Measurements from ENCODE around the gene UBE2O.

Gene UBE2O

DNA sequence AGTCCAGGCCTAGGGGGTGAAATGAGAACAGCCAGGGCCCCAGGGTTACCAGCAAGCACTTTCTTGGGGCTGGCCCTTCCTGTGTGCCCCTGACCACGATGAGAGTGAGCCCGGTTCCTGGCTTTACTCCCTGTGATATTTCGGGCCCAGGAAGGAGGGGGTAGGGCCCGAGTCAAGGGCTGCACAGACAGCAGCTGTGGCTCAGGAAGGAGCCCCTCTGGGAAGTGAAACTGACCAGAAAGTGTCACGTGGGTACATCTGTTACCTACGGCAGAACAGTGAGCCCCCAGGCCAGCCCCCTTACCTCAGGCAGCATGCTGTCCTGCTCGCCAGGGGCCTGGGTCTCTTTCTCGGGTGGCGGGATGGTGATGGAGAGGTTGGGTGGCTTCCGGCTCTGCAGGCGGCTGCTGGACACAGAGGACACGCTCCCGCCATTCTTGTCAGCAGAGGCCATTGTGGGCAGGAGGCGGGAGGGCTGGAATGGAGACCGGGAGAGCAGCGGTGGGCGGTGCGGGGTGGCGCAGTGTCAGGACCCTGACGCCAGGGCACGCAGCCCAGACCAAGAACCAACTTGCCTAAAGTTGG is 28.2 kb upstream of the UBE2O start:
- Histone ChIP-seq H3K27me3 (ENCODE audit: insufficient read depth, poor library complexity, severe bottlenecking) (no peaks in the 10 kb centered on the region), H3K4me3 (replicated peaks; ENCODE audit: insufficient read depth, low read length) (no peak overlapping the region), H3K27ac (replicated peaks) (no peak overlapping the region)
- no peak for DNase-seq (ENCODE audit: low read depth in 1 of 2, low spot score in 1 of 2)
- TF ChIP-seq, protein P1, sequence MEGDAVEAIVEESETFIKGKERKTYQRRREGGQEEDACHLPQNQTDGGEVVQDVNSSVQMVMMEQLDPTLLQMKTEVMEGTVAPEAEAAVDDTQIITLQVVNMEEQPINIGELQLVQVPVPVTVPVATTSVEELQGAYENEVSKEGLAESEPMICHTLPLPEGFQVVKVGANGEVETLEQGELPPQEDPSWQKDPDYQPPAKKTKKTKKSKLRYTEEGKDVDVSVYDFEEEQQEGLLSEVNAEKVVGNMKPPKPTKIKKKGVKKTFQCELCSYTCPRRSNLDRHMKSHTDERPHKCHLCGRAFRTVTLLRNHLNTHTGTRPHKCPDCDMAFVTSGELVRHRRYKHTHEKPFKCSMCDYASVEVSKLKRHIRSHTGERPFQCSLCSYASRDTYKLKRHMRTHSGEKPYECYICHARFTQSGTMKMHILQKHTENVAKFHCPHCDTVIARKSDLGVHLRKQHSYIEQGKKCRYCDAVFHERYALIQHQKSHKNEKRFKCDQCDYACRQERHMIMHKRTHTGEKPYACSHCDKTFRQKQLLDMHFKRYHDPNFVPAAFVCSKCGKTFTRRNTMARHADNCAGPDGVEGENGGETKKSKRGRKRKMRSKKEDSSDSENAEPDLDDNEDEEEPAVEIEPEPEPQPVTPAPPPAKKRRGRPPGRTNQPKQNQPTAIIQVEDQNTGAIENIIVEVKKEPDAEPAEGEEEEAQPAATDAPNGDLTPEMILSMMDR (IDR thresholded peaks at IDR 0.05; ENCODE audit: insufficient read depth, low read length): no peak
- TF ChIP-seq, protein P2, sequence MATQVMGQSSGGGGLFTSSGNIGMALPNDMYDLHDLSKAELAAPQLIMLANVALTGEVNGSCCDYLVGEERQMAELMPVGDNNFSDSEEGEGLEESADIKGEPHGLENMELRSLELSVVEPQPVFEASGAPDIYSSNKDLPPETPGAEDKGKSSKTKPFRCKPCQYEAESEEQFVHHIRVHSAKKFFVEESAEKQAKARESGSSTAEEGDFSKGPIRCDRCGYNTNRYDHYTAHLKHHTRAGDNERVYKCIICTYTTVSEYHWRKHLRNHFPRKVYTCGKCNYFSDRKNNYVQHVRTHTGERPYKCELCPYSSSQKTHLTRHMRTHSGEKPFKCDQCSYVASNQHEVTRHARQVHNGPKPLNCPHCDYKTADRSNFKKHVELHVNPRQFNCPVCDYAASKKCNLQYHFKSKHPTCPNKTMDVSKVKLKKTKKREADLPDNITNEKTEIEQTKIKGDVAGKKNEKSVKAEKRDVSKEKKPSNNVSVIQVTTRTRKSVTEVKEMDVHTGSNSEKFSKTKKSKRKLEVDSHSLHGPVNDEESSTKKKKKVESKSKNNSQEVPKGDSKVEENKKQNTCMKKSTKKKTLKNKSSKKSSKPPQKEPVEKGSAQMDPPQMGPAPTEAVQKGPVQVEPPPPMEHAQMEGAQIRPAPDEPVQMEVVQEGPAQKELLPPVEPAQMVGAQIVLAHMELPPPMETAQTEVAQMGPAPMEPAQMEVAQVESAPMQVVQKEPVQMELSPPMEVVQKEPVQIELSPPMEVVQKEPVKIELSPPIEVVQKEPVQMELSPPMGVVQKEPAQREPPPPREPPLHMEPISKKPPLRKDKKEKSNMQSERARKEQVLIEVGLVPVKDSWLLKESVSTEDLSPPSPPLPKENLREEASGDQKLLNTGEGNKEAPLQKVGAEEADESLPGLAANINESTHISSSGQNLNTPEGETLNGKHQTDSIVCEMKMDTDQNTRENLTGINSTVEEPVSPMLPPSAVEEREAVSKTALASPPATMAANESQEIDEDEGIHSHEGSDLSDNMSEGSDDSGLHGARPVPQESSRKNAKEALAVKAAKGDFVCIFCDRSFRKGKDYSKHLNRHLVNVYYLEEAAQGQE (IDR thresholded peaks at IDR 0.05; ENCODE audit: insufficient replicate concordance, low read depth): no peak
- TF ChIP-seq SPI1 (IDR thresholded peaks at IDR 0.05; ENCODE audit: borderline replicate concordance, low read depth) (no peak), GABPA (IDR thresholded peaks at IDR 0.05; ENCODE audit: low read depth) (no peak), POLR2AphosphoS5 (IDR thresholded peaks at IDR 0.05; ENCODE audit: low read depth) (no peak)

DNA sequence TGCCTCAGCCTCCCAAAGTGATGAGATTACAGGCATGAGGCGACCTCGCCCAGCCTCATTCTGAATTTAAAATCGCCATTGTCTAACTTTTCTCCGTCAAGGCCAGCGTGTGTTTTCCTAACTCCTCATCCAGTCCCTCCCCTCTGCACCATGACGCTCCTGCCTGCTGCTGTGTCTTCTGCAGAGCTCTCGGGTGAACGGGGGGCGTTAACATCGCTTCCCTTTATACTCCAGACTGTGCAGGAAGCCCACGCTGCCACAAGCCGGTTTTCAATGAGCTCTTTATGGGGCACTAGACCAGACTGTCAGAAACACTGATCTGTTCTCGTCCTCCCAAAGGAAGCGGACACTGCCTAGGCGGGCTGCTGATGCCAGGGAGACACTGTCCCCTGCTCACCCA is 27.7 kb upstream of the UBE2O start:
- no peak for DNase-seq (ENCODE audit: low read depth in 1 of 2, low spot score in 1 of 2)
- H3K27ac ChIP-seq (replicated peaks): no peak overlapping the region
- no peaks in the 10 kb centered on the region for H3K27me3 ChIP-seq (ENCODE audit: insufficient read depth, poor library complexity, severe bottlenecking)
- TF ChIP-seq POLR2AphosphoS5 (IDR thresholded peaks at IDR 0.05; ENCODE audit: low read depth) (no peak), GABPA (IDR thresholded peaks at IDR 0.05; ENCODE audit: low read depth) (no peak), SPI1 (IDR thresholded peaks at IDR 0.05; ENCODE audit: borderline replicate concordance, low read depth) (no peak)
- TF ChIP-seq, protein P1 (IDR thresholded peaks at IDR 0.05; ENCODE audit: insufficient read depth, low read length): no peak
- TF ChIP-seq, protein P2 (IDR thresholded peaks at IDR 0.05; ENCODE audit: insufficient replicate concordance, low read depth): no peak
- H3K4me3 ChIP-seq (replicated peaks; ENCODE audit: insufficient read depth, low read length): no peak overlapping the region

DNA sequence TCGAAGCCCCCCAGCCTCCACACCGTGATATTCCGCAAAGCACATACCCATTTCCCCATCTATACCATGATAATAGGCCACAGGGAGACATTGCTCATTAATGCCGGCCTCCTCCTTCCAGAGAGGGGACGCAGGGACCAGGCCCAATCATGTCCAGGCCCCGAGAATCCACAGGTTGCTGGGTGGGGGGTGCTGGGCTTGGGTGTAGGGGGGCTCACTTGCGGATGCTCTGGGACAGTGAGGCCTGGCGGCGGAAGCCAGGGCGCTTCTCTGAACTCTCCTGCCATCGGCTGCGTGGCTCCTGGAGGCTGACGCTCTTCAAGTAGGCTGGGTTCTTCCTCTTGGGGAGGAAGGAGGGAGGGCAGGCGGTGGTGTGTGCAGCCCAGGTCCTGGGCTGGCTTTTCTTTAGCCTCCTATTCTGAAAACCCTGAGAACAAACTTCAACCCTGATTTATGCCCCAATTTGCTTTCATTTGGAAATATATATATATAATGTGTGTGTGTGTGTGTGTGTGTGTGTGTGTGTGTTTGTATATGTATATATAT is 26.6 kb upstream of the UBE2O start:
- Histone ChIP-seq H3K27me3 (ENCODE audit: insufficient read depth, poor library complexity, severe bottlenecking) (no peaks in the 10 kb centered on the region), H3K4me3 (replicated peaks; ENCODE audit: insufficient read depth, low read length) (no peak overlapping the region), H3K27ac (replicated peaks) (no peak overlapping the region)
- no peak for DNase-seq (ENCODE audit: low read depth in 1 of 2, low spot score in 1 of 2)
- TF ChIP-seq SPI1 (IDR thresholded peaks at IDR 0.05; ENCODE audit: borderline replicate concordance, low read depth) (no peak), POLR2AphosphoS5 (IDR thresholded peaks at IDR 0.05; ENCODE audit: low read depth) (no peak), GABPA (IDR thresholded peaks at IDR 0.05; ENCODE audit: low read depth) (no peak)
- TF ChIP-seq, protein P1 (IDR thresholded peaks at IDR 0.05; ENCODE audit: insufficient read depth, low read length): no peak
- TF ChIP-seq, protein P2 (IDR thresholded peaks at IDR 0.05; ENCODE audit: insufficient replicate concordance, low read depth): no peak

All from HL-60 (cell line).